ENCODE data around the gene NTF4.
"Not testable (repeated sequence)": the region's sequence is repeated elsewhere in the genome, so short reads cannot be mapped to it uniquely, and the experiment has no call there.

The NTF4 gene

GRCh38 chr19:49059053-49059452 lies 5.6 kb downstream of the NTF4 start:
- FAIRE-seq, result no peak
- DNase-seq (ENCODE audit: insufficient read length, low spot score), result no peak
- TF ChIP-seq POLR2A (IDR thresholded peaks at IDR 0.05; ENCODE audit: low read depth, low read length), result no peak
- TF ChIP-seq POLR2AphosphoS5 (IDR thresholded peaks at IDR 0.05; ENCODE audit: low read depth, low read length), result no peak
- no peak for TF ChIP-seq POU2F2 (IDR thresholded peaks at IDR 0.05; ENCODE audit: low read depth, low read length)
- no peak for TF ChIP-seq SPI1 (IDR thresholded peaks at IDR 0.05; ENCODE audit: low read depth, low read length)
- no peak for TF ChIP-seq PAX5 (IDR thresholded peaks at IDR 0.05; ENCODE audit: insufficient read depth, low read length, severe bottlenecking)
- no peak for TF ChIP-seq TAF1 (IDR thresholded peaks at IDR 0.05; ENCODE audit: low read depth, low read length)

DNA sequence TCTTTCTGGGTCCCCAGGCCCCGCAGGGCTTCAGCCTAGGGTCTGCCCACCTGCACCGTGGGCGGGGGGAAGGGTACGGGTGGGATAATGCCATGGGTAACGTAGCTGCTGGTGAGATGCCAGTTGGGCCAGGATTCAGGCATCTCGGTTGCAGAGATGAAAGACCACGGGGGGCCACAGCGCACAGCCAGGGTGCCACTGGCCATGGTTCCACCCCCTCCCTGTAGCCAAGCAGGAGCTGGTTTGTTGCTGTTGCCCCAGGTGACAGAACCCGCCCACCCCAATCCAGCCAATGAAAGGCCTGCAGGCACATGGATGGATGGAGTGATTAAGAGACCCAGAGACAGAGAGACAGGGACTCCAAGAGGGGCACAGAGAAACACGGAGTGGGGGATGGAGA lies 6.1 kb downstream of the NTF4 start:
- TF ChIP-seq POLR2A (IDR thresholded peaks at IDR 0.05; ENCODE audit: low read depth, low read length) (no peak), TAF1 (IDR thresholded peaks at IDR 0.05; ENCODE audit: low read depth, low read length) (no peak), SPI1 (IDR thresholded peaks at IDR 0.05; ENCODE audit: low read depth, low read length) (no peak), PAX5 (IDR thresholded peaks at IDR 0.05; ENCODE audit: insufficient read depth, low read length, severe bottlenecking) (no peak), POLR2AphosphoS5 (IDR thresholded peaks at IDR 0.05; ENCODE audit: low read depth, low read length) (no peak), POU2F2 (IDR thresholded peaks at IDR 0.05; ENCODE audit: low read depth, low read length) (no peak)
- DNase-seq (ENCODE audit: insufficient read length, low spot score) (no peak), FAIRE-seq (no peak)

GRCh38 chr19:49057636-49058234 lies 6.9 kb downstream of the NTF4 start, which contains the start of gene CGB7:
CGB7 (minus strand) TSS chr19:49057749; CDS start chr19:49055375, 2,374 bp downstream.
- FAIRE-seq, result no peak
- DNase-seq (ENCODE audit: insufficient read length, low spot score), result no peak
- no peak for TF ChIP-seq POLR2A (IDR thresholded peaks at IDR 0.05; ENCODE audit: low read depth, low read length)
- TF ChIP-seq PAX5 (IDR thresholded peaks at IDR 0.05; ENCODE audit: insufficient read depth, low read length, severe bottlenecking), result no peak
- TF ChIP-seq SPI1 (IDR thresholded peaks at IDR 0.05; ENCODE audit: low read depth, low read length), result no peak
- no peak for TF ChIP-seq POU2F2 (IDR thresholded peaks at IDR 0.05; ENCODE audit: low read depth, low read length)
- no peak for TF ChIP-seq POLR2AphosphoS5 (IDR thresholded peaks at IDR 0.05; ENCODE audit: low read depth, low read length)
- TF ChIP-seq TAF1 (IDR thresholded peaks at IDR 0.05; ENCODE audit: low read depth, low read length), result no peak

DNA sequence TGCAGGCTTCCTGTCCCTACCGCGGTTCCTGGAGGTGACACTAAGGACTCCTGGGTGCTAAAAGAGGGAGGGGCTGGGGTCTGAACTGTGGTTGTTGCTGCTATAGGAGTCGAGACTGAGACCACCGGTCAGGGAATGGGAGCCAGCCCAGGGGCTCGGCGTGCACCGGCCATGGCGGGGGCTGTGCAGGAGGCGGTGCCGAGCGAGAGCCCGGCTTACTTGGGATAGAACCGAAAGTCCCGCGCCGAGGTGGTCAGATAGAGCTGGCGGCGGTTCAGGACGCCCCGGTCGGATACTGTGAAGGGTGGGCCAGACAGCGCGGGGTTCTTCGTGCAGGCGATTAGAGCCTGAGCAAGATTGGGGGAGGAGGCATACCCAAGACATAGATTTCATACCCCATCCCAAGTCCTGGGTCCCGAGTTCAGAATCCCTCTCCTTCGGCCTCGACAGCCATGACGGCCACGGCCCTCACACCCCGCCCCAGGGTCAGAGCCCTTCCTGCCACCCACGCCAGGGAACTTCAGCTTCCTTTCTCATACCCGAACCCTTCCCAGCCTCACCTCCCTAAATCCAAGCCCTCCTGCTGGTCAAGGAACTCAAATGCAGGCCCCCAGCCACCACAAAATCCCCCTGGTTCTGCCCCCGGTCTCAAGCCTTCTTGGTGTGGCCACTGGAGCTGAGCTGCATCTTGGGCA lies 7.6 kb downstream of the NTF4 start:
- FAIRE-seq; DNase-seq (ENCODE audit: insufficient read length, low spot score): not testable (repeated sequence)

DNA sequence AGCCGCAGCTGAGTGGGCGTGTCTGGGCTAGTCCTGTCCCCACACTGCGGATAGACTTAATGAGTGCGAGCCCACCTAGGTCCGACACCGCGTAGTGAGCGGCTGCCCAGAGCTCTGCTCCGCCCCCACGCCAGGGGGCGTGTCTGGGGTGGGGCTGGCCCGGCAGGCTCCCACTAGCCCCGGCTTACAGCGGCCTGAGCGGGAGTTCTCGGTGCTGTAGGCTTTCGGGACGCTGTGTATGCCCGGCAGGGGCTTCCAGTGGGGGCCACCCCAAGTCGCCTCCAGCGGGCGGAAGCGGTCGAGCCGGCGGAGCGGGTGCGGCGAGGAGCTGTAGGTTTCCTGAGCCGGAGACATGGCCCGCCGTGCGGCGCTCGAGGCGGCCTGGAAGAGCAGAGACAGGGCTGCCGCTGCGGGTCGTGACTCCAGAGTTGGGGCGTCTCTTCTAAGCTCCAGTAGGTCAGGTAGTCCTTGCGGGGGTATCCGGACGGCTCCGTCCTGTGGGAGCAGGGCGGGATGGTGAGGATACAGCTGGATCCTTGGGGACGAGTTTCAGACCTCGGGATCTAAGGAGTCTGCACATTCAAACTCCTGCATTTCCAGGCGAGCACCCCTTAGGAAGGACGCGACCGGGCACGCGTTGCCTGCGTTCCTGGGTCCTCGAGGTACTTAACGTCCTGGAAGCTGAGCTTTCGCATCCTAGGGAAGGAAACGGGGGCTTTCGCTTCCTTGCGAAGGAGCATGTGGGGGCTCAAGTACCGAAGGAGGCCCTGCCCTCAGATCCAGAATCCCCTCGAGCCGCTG lies 8.3 kb downstream of the NTF4 start:
- TF ChIP-seq POU2F2 (IDR thresholded peaks at IDR 0.05; ENCODE audit: low read depth, low read length) (no peak), POLR2AphosphoS5 (IDR thresholded peaks at IDR 0.05; ENCODE audit: low read depth, low read length) (no peak), PAX5 (IDR thresholded peaks at IDR 0.05; ENCODE audit: insufficient read depth, low read length, severe bottlenecking) (no peak), SPI1 (IDR thresholded peaks at IDR 0.05; ENCODE audit: low read depth, low read length) (no peak), POLR2A (IDR thresholded peaks at IDR 0.05; ENCODE audit: low read depth, low read length) (no peak), TAF1 (IDR thresholded peaks at IDR 0.05; ENCODE audit: low read depth, low read length) (no peak)
- peak; percentile 84 for DNase-seq (ENCODE audit: insufficient read length, low spot score)
- peak; percentile 62 for FAIRE-seq

- DNase-seq (ENCODE audit: insufficient read length, low spot score); FAIRE-seq: not testable (repeated sequence)
These were observed 14.1 kb downstream of the NTF4 start for GRCh38 chr19:49050376-49051033.

GRCh38 chr19:49049834-49050233 lies 14.8 kb downstream of the NTF4 start:
- not testable (repeated sequence) for DNase-seq (ENCODE audit: insufficient read length, low spot score); FAIRE-seq

GRCh38 chr19:49049011-49049410 lies 15.6 kb downstream of the NTF4 start, which contains the start of gene CGB8:
CGB8 (minus strand) TSS chr19:49049111; CDS start chr19:49048739, 372 bp downstream.
- not testable (repeated sequence) for FAIRE-seq; DNase-seq (ENCODE audit: insufficient read length, low spot score)

GRCh38 chr19:49043548-49043947 lies 21.1 kb downstream of the NTF4 start, which contains the start of gene CGB5:
CGB5 (plus strand) TSS chr19:49043848; CDS start chr19:49044210, 362 bp downstream.
- FAIRE-seq; DNase-seq (ENCODE audit: insufficient read length, low spot score): not testable (repeated sequence)

GRCh38 chr19:49042666-49043065 lies 22.0 kb downstream of the NTF4 start:
- DNase-seq (ENCODE audit: insufficient read length, low spot score); FAIRE-seq: not testable (repeated sequence)

DNA sequence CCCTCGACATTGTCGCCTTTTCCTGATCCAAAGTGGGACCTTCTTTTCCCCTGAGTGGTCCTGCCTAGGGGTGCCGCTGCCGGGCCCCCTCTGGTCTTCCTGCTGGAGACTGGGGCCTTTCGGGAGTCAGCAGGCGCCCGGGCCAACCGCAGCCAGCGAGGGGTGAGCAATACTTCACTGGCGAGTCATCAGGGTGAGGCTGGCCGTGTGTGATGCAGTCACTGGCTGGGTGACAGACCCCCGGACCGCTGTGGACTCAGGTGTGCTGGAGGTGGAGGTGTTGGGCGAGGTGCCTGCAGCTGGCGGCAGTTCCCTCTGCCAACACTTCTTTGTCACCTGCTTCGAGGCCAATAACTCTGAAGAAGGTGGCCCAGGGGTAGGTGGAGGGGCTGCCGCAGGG lies 22.4 kb downstream of the NTF4 start:
- FAIRE-seq, result no peak
- TF ChIP-seq POU2F2 (IDR thresholded peaks at IDR 0.05; ENCODE audit: low read depth, low read length) (no peak), TAF1 (IDR thresholded peaks at IDR 0.05; ENCODE audit: low read depth, low read length) (no peak), SPI1 (IDR thresholded peaks at IDR 0.05; ENCODE audit: low read depth, low read length) (no peak), POLR2AphosphoS5 (IDR thresholded peaks at IDR 0.05; ENCODE audit: low read depth, low read length) (no peak), POLR2A (IDR thresholded peaks at IDR 0.05; ENCODE audit: low read depth, low read length) (no peak), PAX5 (IDR thresholded peaks at IDR 0.05; ENCODE audit: insufficient read depth, low read length, severe bottlenecking) (no peak)
- DNase-seq (ENCODE audit: insufficient read length, low spot score), result no peak

GRCh38 chr19:49039736-49040135 lies 24.9 kb downstream of the NTF4 start:
- not testable (repeated sequence) for FAIRE-seq; DNase-seq (ENCODE audit: insufficient read length, low spot score)

DNA sequence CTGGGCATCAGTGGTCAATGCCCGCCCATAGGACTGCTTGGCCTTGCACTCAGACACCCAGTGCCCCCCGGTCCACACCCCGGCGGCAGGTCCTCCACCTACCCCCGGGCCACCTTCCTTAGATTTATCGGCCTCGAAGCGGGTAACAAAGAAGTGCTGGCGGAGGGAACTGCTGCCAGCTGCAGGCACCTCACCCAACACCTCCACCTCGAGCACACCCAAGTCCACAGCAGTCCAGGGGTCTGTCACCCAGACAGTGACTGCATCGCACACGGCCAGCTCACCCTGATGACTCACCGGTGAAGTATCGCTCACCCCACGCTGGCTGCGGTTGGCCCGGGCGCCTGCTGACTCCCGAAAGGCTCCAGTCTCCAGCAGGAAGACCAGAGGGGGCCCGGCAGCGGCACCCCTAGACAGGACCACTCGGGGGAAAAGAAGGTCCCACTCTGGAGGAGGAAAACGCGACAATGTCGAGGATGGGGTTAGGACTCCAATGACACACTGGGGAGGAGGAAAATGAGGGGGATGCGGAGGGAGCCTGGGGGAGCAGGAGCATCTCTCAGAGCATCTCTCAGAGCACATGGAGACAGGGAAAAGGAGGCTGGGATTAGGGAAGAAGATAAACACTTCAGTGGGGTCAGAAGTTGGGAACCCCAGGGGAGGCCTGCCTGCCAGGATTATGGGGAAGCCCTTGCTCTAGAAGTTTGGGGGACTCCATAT lies 25.9 kb downstream of the NTF4 start:
- DNase-seq (ENCODE audit: insufficient read length, low spot score); FAIRE-seq: not testable (repeated sequence)

- not testable (repeated sequence) for FAIRE-seq; DNase-seq (ENCODE audit: insufficient read length, low spot score)
These were observed 26.5 kb downstream of the NTF4 start for GRCh38 chr19:49038111-49038510.

Data from GM12891 (cell line).